ENCODE data around the gene ZBP1.
A peak's percentile ranks its signal among the peaks of the same experiment; 100 is the strongest.

ZBP1 gene

DNA sequence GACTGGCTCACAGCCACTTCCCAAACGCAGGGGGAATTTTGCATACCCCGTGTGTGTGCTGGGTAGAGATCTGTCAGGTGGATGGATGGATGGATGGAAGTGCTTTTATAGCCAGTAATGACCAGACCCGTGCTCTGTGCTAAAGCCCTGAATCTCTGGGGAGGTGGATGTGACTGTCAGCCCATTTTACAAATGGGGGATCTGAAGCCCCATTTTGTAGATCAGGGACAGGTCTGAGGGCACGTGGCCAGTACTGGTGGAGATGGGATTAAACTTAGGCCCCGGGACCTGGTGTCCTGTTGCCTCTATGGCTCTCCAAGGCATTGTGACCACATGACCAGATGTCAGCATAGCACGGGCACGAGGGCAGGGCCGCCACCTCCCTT, 38.2 kb upstream of the ZBP1 start:
- no peak for DNase-seq (ENCODE audit: low spot score)

DNA sequence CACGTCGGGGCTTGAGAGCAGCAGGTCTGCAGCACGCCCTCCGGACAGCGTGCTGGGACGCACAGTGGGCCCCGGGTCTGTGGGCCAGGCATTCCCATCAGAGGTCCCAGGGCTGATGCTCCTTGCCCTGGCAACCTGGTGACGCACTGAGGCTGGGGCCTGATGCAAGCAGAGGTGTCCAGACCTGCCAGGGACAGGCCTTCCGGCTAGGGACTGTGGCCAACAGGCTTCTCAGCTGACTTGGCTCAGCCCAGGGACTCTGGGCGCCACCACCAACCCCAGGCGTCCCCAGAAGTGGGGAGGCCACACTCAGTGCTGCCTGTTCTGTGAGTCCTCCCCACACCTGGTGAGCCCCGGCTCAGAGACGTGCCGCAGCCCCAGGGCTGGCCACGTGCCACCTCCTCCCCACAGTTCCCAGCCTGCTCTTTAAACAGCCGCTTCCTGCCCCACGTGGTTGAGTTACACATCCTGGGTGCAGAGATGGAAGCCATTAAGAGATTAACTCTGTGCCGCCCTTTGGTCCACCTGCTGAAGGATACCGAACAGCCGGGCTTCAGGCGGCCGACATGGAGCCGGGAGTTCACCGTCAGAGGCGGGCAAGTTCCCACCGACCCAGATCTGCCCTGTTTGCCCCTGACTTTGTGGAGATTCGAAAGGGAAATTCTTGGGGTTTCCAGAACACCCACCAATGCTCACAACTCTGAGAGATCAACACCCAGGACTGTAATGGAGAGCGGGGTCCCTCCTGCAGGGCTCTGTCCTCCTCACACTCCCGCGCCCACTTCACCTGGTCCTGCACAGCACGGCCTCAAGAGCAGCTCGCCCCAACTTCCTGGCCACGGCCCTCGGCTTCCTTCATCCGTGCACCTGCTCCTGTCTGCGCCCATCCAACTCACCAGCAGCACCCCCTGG, 37.6 kb upstream of the ZBP1 start:
- no peak for DNase-seq (ENCODE audit: low spot score)

DNA sequence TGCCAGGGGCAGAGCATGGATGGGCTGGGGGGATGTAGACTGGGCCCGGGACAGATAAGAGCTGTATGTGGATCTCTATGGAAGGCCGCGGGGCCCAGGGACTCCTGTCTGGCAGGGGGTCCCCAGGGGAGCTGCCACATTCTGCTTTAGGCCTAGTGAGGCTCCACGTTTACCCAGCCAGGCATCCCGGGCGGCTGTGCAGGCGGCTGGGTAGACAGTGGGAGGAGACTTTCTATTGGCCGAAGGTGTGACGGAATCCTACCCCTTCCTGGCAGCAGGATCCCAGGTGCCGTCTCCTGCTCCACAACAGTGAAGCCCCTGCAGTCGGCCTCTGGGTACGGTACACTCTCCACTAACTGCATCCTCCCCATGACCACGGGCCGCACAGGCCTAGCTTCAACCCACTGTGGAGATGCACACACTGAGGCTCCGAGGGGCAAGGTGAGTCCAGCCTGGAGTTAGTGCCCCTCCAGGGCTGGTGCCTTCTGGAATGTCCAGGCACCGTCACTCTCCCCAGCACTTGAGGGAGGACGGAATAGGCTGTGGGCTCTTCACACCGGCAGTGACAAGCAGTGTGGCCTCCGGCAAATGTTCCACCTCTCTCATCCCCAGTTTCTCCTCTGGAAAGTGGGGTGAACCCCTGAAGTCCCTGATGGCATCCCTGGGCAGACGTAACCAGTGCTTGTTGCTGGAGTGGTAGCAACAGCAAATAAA, 36.8 kb upstream of the ZBP1 start:
- no peak for DNase-seq (ENCODE audit: low spot score)

DNA sequence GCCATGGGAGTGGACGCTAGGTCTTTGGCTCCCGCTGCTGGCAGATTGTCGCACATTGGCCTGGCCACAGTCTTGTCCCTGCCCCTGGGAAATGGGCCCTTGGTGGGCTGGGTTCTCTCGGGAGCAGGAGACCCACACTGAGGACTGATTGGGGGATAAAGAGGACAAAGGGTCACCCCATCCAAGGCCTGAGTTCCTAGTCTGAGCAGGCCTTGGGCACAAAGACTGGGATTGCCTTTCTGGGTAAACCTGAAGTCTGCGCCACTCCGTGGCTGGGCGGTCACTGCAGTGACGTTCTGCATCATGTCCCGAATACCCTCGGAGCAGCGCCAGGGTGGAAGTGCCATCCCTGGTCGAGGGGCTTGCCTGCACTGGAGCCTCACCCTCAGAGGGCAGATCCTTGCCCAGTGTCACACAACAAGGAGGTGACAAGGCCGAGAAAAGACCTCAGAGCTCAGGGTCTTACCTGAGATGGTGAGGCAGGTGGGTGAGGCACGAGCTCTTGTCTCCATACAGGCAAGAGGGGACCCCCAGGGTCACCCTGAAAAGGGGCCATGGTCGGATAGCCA, 36.1 kb upstream of the ZBP1 start:
- DNase-seq (ENCODE audit: low spot score): no peak

DNA sequence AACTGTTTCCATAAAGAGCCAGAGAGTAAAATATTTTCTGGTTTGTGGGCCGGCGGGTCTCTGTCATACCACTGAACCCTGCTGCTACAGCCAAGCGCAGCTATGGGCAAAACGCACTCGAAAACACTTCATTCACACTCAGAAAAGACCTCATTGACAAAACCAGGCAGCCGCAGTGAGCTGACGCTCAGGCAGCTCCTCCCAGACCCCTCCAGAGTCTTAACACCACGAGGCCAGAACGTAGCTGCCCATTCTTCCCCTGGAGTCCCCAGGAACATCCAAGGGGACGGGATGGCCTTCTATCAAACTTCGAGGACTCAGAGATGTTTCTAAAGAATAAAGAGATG, 35.6 kb upstream of the ZBP1 start:
- DNase-seq (ENCODE audit: low spot score): no peak

DNA sequence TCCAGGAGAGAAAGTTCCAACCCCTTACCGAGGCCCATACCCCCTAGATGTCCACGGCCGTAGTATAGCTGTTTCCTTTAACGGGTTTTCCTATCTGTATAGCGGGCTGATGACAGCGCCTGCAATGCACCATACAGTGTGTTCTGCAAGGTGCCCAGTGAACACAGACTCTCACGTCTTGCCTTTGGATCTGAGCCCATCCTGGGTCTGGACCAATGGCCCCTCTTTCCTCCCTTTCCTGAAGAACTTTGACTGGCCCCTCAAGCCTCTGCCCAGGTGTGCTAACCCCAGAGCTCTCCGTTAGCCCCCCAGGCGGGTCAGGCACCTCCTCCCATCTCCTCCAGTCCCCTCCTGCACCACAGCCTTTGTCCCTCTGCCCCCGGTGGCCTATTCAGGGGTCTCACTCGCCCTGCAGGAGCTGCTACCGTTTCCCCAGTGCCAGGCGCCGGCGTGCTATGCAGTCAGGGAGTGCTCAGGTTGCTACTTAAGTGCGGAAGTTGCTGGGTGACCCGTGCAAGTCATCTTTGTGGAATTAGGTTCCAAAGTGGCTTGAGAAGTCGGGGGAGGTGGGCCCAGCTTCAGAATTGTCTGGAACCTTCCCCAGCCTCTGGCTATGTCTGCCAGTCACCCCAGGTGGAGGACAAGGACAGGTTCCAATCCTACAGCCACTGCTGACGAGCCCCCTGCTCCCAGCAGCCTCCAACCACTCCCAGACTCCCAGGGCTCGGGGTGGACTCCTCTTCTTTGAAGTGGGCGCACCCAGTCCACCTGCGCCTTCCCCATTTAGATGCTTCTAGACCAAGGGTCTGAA, 35.0 kb upstream of the ZBP1 start:
- DNase-seq (ENCODE audit: low spot score): no peak

DNA sequence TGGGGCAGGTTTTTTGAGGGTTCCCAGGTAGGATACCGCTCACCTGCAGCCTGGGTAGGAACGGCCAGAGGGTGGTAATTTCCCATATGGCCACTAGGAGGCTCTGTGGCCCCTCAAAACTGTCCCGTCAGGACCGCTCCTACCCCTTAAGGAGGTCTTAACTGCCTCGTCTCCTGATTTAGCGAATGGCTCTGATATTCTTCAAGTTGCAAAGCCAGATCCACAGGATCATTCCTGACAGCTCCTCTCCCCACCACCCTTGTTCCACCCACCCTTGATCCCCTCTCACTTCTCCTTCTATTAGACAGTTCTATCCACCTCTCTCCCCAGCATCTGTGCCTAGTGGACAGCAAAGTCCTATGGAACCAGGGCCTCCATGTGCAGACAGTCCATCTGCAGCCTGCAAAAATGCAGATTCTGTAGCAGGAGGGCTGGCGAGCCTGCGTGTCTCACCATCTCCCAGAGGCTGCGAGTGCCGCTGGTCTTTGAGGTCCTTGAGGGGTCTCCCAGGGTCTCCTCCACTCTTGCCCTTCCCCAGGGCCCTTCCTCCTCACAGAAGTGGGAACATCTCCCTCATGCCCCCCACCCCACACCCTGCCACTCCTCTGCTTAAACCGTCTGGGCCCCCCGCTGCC, 34.3 kb upstream of the ZBP1 start:
- DNase-seq (ENCODE audit: low spot score): peak; percentile 97

DNA sequence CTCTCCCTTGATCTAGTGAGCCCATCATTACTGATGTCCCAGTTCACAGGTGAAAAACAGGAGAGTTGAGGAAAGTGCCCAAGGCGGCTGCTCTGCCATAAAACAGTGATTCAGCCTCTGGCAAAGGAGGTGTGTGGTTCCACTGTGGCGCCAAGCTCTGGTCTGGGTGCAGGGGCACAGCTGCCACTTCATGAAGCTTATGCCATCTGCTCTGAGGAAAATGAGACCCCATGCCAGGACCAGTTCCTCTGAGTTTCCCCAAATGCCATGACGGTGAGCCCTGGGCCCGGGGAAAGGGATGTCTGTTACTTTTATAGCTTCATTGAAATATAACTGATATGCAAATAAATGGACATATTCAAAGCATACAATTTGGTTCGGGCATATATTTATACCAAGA, 33.7 kb upstream of the ZBP1 start:
- DNase-seq (ENCODE audit: low spot score): no peak

DNA sequence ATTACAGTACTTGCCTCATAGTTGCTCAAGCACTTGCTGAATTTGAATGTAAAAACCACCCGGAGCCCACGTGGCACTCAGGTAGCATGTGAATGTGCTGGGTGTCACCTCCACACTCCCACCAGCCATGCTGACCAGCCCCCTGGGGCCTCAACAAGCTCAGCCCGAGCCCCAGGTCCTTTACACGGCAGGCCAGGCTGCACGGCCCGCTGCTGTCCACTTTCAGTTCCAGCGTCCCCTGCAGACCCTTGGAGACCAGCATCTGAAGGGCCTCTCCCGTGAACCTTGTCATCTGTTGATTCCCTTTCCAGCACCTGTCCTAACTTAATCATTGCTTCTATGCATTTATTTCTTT, 33.3 kb upstream of the ZBP1 start:
- no peak for DNase-seq (ENCODE audit: low spot score)

DNA sequence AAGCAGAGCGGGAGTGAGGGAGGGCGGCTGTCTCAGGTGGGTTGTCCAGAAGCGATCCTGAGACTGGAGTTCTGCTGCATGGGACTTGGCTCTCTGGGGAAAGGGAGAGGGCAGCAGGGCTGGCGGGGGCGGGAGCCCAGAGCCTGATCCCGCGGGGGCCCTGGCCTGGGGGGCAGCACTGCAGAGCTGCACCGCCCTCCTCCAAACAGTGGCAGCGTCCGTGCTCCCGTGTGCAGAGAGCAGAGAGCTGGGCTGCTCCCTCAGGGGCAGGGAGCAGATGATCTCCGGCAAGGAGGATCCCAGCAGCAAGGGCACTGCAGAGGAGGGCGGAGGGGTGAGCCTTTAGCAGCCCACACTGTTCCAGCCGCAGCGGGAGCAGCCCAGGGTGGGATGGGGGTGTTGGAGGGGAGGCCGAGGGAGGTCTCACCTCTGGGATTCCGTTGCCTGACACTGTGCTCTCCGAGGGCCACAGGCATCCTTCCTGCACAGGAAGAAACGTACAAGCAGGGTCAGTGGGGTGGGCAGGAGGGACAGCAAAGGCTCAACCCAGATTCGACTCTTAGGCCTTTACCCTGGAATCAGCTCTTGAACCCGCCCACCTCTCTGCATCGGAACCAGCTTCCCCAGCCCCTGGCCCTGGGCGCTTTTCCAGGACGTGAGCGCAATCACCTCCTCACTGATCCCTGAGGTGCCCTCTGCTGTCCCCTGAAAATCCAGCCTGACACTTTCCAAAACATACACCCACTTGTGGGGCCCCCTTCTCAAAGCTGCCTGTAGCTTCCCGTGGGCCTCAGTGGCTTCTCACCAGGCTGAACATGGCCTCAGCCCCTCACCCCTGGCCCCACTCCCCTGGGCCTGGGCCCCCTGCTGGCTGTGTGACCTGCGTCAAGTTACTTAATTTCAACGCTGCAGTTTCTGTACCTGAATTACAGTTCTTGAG, 32.6 kb upstream of the ZBP1 start:
- no peak for DNase-seq (ENCODE audit: low spot score)

DNA sequence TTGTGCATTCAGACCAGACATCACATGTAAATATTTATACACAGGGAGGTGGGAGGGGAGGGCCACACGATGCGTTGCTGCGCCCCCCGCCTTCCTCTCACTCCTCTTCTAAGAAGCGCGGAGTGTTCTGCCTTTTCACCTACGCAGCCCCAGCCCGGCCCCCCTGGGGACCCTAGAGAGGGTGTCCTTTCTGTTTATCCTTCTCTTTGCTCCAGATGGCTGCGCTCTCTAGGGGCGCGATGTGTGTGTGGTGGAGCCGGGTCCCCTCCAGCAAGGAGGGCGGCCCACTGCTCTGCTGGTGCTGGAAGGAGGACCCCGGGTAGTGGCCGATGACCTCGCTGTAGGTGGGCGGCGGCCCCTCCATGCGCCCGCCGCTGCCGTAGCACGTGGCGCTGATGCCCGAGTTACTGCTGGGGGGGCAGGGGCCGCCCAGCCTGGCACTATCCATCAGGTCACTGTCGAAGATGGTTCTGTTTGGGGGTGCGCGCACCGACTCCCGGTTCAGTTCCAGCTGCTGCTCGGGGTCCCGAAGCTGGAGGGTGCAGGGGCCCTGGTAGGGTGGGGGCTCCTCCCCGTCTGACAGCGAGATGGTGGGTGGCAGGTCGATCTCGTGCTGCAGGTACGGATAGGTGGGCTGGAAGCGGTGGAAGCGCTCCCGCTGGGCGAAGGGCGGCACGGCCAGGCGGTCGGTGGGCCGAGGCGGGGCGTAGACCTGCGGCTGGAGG, 31.8 kb upstream of the ZBP1 start:
- DNase-seq (ENCODE audit: low spot score): no peak

DNA sequence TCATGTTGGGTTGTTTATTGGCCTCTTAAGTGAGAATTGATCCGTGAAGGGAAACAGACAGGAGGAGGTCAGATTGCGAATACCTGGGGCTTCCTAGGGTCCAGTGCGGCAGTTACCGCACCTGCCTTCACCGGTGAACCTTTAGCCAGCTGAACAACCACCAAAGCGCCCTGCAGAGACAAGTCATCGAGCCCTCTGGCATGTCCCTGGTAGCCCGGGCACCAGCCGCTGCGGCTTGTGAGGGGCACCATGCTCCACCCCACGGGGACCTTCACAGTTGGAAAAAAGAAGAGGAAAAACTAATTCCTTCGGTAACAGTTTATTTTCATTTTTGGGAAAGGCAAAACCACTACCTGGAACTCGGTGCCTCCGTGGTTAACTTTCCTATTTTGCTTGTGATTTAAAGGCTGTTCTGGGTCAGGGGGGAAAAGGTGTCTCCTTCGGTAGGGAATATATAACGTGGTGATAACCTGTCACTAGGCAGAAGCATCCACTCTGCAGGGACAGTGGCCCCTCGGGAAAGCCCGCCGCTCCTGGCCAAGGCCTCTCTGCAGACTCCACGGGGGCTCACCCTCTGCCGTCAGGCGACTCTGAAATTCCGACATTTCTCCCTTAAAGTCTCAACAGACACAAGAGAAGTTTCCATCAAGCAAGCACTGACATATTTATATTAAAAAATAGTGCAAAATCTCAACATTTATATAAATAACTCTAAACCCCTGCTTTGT, 30.7 kb upstream of the ZBP1 start:
- DNase-seq (ENCODE audit: low spot score): no peak

DNA sequence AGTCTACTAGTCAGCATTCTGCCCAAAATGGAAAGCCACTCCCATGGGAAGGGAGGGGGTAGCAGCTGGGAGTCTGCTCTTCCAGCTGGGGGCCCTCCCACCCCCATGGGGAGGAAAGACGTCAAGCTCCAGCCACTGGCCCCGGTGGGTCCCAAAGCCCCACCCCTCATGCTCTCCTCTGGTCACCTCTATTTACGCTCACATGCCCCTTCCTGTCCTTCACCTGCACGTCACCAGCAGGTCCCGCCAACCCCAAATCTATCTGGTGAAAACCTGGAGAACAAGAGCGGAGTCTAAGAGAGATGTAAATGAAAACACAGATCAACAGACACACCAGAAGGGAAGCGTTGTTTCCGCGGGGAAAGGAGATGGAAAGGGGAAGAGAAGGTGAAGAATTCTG, 30.0 kb upstream of the ZBP1 start:
- DNase-seq (ENCODE audit: low spot score): no peak

DNA sequence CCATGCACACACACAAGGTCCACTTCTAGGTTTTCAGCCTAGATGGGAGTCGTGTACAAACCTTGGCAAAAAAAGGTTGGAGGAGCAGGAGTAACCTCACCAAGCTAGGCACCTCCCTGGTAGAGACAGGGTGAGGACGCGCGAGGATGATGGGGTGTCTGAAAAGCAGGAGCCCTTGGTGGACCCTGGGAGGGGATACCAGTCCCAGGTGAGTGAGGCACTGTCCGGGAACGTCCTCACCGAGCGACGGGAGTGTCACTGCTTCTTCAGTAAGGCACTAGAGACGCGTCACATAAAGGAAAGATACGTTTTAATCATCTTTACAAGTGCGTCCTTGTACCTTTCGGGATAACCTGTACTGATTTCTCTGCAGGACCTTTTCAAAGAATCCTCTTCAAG, 29.4 kb upstream of the ZBP1 start:
- DNase-seq (ENCODE audit: low spot score): no peak

DNA sequence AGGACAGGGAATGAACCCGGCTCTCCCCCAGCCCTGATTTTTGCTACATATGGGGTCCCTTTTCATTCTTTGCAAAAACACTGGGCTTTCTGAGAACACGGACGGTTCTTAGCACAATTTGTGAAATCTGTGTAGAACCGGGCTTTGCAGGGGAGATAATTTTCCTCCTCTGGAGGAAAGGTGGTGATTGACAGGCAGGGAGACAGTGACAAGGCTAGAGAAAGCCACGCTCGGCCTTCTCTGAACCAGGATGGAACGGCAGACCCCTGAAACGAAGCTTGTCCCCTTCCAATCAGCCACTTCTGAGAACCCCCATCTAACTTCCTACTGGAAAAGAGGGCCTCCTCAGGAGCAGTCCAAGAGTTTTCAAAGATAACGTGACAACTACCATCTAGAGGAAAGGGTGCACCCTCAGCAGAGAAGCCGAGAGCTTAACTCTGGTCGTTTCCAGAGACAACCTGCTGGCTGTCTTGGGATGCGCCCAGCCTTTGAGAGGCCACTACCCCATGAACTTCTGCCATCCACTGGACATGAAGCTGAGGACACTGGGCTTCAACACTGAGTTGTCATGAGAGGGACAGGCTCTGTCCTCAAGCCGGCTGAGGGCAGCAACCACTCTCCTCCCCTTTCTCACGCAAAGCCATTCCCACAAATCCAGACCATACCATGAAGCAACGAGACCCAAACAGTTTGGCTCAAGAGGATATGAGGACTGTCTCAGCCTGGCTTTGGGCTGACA, 28.8 kb upstream of the ZBP1 start:
- no peak for DNase-seq (ENCODE audit: low spot score)

DNA sequence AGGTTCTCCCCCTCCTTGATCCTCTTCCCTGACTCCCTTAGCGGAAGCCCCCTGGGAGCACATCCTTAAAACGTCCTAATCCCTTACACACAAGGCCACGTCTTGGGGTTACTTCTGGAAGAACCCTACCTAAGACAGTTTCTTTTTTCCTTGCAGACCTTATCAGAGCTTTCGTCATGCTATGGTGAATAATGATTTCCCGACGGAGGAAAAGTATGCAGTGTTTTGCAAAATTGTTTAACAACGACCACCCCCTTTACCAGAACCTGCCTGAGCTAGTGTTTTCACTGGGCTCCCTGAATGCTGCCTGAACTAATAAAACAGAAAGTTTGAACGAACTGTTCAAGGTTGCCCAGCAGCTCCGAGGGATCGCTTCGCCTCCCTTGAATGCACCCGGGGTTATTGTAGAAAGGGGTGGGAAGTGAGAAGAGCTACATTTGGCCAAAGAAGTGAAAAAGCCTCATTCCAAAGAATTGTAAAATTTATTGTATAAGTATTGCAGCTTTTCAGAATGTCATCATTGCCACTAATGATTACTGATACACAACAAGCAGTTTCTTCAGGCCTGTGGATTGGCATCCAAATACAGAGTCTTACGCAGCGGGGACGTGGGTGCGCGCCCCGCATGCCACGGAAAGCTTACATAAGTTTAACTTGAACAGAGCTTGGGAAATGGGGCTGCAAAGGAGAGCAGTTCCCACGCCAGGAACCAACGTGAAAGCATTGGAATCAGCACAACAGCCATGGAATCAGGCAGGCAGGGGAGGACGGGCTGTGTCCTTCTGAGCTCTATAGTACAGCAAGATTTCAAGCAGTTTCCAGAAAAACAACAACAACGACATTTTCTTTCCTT, 27.9 kb upstream of the ZBP1 start:
- no peak for DNase-seq (ENCODE audit: low spot score)

DNA sequence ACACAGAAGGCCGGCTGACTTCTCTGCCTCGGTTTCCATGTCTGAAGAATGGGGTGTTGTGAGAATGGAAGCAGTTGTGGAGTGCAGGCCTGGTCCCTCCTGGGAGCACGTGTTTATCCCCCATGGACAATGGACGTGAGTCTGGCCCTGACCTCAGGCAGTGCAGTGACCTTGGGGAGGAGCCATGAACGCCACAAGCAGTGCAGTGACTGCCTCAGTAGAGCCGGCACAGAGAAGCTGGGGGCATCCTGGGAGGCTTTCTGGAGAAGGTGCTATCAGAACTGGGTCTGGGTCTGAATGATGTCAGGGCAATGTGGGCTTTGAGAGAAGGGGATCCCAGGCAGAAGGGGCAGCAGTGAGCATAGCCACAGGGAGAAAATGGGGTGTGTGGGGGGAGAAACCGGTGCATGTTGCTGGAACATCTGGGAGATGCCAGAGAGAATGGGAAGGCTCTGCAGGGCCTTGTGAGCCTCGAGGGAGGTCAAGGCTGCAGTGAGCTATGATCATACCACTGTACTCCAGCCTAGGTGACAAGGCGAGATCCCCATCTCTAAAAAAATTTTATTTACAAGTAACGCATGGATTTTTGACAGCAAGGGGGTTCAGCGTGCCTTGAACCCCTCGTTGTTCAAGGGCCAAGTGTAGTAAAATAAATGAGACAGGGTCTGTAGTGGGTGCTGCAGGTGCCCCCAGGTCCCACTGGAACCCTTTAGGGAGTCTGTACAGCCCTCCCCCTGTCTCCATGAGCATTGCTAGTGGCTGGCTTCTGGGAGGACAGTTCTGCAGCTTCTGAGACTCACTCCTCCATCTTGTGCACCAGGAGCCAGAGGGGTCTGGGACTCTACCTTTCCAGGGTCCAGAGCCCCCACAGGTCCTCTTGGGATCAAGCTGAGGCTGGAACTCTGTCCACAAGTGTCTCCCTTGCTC, 27.0 kb upstream of the ZBP1 start:
- DNase-seq (ENCODE audit: low spot score): no peak
